Middle frontal gyrus (tissue), 1 donor: ENCODE measurements around the gene NOTCH1.
A peak's percentile ranks its signal among the peaks of the same experiment; 100 is the strongest.
"Not testable (repeated sequence)": the region's sequence is repeated elsewhere in the genome, so short reads cannot be mapped to it uniquely, and the experiment has no call there.

Experiments
- DNase-seq: peaks from one replicate; pipeline ENCODE4 v3.0.0-alpha.2; 2015; ENCODE audit warnings: low spot score; ENCODE audit errors: extremely low spot score

The NOTCH1 gene

DNA sequence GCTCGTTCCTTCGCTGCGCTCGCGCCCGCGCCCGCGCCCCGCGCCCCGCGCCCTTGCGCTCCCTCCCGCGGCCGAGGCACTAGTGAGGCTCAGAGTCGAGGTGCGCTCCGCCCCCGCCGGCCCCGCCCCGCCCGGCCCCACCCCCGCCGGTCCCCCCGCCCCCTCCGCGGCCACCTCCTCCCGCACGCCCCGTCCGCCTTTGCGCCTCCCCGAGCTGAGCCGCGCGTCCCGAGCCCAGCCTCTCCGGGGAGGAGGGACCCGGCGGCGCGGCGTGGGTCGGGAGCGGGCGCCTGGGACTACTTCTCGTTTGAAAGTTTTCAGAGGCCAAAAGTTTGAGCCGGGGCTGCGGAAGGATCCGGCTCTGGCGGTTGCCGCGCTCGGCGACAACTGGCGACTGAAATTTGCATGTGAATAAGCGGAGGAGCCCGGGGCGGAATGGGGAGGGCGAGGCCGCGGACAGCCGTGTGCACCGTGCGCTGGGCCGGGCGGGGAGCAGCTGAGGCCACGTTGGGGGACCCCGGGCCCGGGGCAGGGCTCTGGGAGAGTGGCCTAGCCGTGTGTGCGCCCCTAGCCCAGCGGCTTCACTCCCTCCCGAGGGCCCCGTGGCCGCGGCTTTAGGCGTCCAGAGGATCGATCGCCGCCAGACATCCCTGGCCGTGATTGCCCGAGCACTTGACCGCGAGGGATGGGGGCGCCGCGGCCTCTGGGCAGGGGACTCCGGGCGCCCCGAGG is at the start of gene NOTCH1:
TSS of gene NOTCH1 (minus strand) at position 84 of the 732 bp plus-strand sequence. CDS start 262 bp downstream, outside the sequence.
- peak; percentile 73 for DNase-seq

GRCh38 chr9:136594492-136594891 is 48.6 kb upstream of the NOTCH1 start:
- DNase-seq = no peak

DNA sequence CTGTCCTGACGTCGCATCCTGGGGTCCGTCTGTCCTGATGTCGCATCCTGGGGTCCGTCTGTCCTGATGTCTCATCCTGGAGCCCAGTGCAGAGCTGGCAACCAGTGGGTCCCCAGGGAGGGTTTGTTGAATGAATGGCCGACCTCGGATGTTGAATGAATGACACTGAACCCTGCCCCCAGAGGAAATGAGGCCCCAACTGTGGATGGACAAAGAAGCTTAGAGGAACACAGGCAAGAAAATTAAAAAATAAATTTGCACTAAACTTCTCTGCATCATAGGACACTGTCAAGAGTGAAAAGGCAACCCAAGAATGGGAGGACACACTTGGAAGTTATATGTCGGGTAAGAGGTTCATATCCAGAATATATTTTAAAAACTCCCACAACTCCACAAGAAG is 47.7 kb upstream of the NOTCH1 start:
- DNase-seq = no peak

DNA sequence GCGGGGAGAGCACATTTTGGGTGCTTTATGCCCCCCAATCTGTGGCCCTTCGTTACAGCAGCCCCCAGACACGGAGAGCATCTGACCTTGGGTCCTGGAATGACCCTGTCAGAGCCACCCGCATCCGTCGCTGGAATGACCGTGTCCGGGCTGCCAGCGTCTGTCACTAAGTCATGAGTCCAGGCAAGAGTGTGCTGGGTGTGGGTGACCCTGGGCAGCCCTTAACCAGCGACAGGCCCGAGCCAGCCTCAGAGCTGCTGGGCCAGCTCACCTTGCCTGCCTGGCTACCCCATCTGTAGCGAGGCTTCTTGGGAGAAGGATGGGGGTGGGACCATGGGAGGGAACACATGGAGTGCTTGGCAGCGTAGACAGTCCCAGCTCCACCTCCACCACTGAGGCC is 46.8 kb upstream of the NOTCH1 start:
- no peak for DNase-seq

DNA sequence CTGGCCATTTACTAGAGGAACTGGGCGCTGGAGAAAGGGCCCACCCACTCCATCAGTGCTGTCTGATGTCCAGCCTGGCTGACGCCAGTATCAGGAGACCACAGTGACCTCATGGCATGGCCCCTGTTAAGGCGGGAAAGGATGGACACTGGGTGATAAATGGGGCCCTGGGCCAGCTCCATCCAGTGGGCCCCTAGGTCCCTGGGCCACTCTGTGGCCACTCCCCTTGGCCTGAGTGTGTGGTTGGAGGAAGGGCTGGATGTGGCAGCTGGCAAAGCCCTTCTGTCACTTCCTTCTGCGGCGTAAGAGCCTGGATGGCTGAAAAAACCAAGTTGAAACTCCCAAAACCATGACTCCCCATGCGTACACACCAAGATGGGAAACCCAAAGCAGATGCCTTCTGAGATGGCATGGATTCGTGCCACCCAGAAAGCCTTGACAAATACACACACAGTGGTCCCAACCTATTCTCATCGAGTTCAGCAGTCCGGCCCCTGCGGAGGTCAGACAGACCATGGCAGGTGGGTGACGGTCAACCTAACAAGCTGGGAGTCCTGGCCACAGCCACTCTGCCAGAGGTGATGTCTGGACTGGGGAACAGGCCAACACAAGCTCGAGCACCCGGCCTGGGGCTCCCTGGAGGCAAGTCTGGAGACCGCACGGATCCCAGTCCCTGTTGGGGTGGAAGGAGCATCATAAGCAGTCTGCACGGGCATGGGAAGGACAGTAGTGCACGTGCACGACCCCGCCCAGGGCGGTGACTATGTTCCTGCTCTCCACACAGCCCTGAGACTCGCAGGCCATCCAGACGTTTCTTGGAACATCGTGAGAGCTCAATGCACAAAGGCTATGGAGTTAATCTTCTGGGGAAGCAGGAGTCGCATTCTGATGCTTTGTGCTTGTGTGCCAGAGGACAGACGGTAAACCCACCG is 45.2 kb upstream of the NOTCH1 start:
- no peak for DNase-seq

- DNase-seq = no peak
Measured at GRCh38 chr9:136589766-136590763, 44.2 kb upstream of the NOTCH1 start.

DNA sequence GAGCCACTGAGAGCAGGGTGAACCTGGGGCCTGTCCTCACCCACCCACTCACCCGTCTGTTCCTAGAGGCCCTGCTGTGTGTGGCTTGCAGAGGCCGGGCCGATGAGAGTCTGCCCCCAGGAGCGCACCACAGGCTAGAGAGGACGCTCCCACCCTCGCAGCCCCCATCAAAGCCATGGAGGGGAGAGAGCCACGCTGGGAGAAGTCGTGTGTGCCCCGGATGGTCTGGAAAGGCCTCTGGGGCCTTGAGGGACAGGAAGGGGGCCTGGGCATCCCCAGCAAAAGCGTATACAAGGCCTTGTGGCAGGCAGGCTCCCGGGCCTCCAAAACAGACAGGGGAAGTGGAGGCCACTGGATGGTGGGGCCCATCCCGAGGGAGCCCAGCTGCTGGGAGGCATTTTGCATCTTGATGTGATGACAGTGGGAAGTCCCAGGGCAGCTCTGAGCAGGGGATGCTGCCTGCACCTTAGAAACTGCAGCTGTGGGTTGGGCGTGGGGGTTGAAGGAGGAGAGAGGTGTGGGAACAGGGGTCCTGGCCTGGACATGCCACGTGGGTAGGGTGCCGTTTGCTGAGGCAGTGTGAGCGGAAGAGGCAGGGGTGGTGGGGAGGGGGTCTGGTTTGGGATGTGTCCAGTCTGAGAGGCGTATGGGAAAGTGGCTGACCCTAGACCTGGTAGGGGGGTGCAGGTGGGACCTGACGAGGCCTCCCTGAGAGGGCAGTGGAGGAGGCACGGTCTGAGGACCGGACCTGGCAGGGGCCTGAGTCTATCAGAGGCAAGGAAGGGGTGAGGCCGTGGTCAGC is 43.0 kb upstream of the NOTCH1 start:
- DNase-seq = no peak

DNA sequence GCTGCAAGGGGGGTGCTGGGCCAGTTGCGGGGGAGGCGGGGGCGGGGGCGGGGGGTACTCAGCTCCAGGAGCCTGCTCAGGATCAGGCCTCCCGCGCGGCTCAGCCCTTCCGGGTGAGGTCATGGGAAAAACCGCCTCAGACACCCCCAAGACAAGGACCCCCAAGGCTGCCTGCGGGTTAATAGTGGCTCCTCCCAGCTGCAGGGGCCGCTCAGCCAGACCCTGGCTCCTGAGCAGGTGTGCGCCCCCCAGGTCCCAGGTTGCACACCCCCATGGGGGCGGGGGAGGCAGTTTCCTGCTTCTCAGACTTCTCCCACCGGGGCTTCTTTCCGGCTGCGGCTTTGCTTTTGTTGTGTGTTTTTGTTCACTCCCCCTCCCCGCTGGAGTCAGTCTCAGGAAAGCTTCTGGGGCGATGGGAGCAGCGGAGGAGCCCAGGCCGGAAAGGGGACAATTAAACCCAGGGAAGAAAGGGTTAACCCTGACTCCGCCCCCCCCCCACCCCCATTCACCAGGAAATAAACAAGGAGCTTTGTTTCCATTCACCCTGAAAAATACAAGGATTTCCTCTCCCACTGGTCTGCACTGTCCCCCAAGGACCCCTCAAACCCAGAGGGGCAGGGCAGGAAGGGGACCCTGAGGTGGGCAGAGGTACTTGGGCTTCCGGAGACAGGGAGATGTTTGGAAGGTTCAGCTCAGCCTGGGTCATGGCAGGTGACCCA is 42.3 kb upstream of the NOTCH1 start:
- DNase-seq = no peak

- DNase-seq = no peak
Measured at GRCh38 chr9:136587145-136587943, 41.5 kb upstream of the NOTCH1 start.

DNA sequence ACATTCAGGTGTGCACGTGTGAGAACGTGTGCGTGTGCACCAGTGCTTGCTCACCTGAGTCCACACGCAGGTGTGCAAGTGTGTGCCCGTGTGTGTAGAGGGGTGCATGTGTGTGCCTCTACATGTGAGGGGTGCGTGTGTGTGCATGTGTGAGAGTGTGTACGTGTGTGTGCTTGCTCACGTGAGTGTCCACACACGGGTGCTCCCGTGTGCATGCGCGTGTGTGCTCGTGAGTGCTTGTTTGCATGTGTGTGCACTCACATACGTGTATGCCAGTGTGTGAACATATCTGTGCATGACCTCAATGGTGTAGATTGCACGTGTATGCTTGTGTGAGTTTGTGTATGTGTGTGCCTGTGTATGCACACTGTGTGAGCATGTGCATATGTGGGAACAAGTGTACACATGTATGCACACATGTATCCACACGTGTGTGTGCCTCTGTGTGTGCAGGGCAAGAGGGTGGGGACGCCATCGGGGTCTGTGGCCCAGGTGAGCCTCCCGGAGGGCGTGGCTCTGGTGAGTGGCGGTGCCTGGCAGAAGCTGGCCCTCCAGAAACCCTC is 40.6 kb upstream of the NOTCH1 start:
- no peak for DNase-seq

GRCh38 chr9:136585531-136586120 is 39.8 kb upstream of the NOTCH1 start:
- no peak for DNase-seq

- DNase-seq = no peak
Measured at GRCh38 chr9:136584934-136585333, 39.1 kb upstream of the NOTCH1 start.

GRCh38 chr9:136584401-136584932 is 38.6 kb upstream of the NOTCH1 start:
- no peak for DNase-seq

- DNase-seq = peak; percentile 73
Measured at GRCh38 chr9:136582977-136583735, 37.3 kb upstream of the NOTCH1 start.

- no peak for DNase-seq
Measured at GRCh38 chr9:136581614-136582447, 36.0 kb upstream of the NOTCH1 start.

DNA sequence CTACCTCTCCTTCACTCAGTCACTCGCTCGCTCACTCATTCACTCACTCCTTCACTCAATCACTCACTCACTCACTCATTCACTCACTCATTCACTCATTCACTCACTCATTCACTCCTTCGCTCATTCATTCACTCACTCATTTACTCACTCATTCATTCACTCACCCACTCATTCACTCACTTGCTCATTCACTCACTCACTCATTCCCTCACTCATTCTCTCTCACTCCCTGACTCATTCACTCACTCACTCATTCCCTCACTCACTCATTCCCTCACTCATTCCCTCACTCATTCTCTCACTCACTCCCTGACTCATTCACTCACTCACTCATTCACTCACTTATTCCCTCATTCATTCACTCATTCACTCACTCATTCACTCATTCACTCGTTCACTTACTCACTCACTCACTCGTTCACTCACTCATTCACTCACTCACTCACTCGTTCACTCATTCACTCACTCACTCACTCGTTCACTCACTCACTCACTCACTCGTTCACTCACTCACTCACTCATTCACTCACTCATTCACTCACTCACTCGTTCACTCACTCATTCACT is 33.9 kb upstream of the NOTCH1 start:
- not testable (repeated sequence) for DNase-seq
